Activated CD4-positive, alpha-beta T cell treated with anti-CD3 and anti-CD28 coated beads for 48 hours (primary cell): ENCODE measurements around the gene PHIP.
"Not testable (repeated sequence)": the region's sequence is repeated elsewhere in the genome, so short reads cannot be mapped to it uniquely, and the experiment has no call there.

Experiments used
- DNase-seq: peaks from one replicate; pipeline ENCODE4 v3.0.0-alpha.2; 2020

The PHIP gene

DNA sequence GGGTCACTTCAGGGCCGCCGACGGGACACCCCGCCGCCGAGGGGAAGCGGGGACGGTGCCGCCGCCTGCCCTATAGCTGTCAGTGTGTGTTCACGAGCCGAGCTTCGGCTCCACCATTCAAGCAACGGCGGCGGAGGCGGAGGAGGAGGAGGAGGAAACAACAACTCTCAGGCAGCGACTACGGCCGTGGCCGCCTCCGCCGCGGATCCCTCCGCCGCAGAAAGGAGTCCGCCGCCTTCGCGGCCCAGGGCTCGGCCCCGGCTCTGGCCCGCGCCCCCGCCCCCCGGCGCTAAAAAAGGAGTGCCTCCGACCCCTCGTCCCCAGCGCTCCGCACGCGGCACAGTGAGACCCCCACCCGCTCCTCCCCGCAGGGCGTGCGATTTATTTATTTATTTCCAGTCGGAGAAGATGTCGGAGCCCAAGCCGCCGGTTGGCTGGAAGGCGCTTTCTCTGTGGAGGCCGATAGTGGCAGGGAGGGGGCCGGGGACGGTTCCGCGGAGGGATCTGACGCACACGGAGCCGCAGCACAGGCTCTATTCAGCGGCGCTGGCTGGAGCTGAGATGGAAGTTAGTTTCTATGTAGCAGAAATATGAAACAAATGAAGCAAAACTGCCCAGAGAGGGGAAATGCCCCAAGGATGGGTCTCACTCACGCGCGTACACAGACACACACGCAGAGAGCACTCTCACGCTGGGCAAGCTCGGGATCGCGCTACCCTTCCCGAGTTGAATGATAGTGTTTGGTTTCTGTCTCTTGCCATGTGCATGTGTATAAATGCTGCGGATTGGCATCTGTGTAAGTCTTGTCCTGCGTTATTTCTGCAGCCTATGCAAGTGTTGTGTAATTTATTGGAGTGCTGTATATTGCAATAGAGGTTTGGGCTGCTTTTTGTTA lies at the start of gene PHIP:
PHIP (minus strand) TSS at position 180 of the 895 bp plus-strand sequence. CDS start 186 bp downstream, outside the sequence.
- DNase-seq: peak; percentile 93

- DNase-seq: peak; percentile 3
These were observed 49.6 kb upstream of the PHIP start for GRCh38 chr6:79127660-79128059.

- no peak for DNase-seq
These were observed 41.2 kb upstream of the PHIP start for GRCh38 chr6:79119217-79119616.

GRCh38 chr6:79117752-79118151 lies 39.7 kb upstream of the PHIP start:
- DNase-seq: no peak

DNA sequence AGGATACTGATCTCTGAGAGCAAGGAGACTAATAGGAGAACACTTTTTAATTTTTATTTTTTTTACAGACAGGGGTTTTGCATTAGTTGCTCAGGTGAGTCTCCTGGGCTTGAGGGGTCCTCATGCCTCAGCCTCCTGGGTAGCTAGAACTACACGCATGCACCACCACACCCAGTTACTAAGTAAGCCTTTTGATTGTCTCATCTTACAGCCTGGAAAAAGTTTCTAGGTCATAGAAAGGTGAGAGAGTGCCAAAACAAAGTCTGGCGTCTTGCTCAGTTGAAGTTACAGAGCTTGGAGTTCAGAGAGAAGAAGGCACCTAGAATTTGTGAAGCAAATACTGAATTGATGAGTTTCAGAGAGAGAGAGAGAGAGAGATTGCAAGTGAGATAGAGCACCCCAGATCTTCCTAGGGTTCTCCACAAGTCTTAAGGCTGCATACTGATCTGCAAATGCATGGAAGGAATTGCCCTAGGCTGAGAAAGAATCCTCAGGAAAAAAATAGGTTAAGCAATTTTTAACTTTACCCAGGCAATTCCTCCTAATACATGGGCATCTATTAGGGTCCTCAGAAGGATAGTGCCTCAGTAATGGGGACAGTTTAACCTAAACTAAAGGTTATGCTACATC lies 37.6 kb upstream of the PHIP start:
- no peak for DNase-seq

- DNase-seq: no peak
These were observed 33.5 kb upstream of the PHIP start for GRCh38 chr6:79111549-79111948.

- DNase-seq: no peak
These were observed 23.1 kb upstream of the PHIP start for GRCh38 chr6:79101164-79101563.

GRCh38 chr6:79100304-79100703 lies 22.2 kb upstream of the PHIP start:
- DNase-seq: no peak

DNA sequence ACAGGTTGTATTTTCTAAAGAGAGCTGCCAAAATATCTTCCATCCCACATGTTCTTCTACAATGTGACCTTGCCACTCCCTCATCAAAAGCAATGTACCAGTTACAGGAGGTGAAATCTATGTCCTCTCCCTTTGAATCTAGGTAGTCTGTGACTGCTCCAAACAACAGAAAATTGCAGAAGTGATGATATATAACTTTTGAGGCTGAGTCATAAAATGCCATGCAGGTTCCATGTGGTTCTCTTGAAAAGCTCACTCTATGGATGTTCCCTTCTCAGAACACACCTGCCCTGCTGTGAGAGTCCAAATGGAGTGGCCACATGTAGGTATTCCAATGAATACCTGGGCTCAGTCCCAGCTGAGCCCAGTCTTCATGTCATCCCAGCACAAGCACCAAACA lies 16.9 kb upstream of the PHIP start:
- DNase-seq: no peak

DNA sequence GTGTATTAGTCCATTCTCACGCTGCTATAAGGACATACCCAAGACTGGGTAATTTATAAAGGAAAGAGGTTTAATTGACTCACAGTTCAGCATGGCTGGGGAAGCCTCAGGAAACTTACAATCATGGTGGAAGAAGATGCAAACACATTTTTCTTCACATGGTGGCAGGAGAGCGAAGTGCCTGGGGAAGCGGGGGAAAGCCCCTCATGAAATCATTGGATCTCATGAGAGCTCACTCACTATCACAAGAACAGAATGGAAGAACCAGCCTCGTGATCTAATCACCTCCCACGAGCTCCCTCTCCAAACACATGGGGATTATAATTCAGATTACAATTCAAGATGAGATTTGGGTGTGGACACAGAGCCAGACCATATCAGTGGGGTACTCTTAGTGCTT lies 13.7 kb upstream of the PHIP start:
- DNase-seq: not testable (repeated sequence)

DNA sequence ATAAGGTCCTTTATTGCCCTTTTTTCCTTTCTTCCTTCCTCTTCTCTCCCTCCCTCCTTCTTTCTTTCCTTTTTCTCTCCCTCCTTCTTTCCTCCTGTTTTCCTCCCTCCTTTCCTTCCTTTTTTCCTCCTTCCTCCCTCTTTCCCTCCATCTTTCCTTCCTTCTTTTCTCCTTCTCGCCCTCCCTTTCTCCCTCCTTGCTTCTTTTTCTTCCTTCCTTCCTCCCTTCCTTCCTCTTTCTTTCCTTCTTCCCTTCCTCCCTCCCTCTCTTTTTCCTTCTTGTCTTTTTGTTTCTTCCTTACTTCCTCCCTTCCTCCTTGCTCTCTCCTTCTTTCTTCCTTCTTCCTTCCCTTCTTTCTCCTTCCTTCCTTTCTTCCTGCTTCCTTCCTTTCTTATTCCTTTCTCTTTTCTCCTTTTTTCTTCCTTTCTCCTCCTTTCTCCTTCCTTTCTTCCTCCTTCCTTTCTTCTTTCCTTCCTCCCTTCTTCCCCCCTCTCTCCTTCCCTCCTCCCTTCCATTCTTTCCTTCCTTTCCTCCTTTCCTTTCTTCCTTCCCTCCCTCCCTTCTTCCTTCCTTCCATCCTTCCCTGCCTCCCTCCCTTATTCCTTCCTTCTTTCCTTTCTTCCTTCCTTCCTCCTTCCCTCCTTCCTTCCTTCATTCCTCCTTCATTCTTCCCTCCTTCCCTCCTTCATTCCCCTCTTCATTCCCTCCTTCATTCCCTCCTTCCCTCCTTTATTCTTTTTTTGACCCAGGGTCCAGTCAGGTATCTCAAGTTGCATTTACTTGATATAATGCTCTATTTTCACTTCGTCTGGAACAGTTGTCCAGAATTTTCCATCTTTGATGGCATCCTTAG lies 11.7 kb upstream of the PHIP start:
- no peak for DNase-seq

DNA sequence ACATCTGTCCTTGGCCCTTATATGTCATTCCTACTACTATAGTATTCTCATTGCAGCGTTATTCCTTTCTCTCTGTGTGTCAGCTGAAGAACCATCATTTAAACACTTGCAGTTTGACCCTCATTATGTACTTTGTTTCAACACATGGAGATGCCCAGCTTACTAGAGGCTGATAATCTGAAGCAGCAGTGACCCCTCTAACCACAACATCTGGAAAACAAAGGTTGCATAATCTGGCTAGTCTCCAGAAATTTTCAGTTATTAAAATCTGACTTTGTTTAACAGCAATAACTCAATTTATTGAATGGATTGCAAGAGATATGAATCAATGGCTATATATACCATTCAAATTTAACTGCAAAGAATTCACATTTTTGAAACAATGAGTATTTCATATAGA lies 6.6 kb upstream of the PHIP start:
- DNase-seq: no peak

DNA sequence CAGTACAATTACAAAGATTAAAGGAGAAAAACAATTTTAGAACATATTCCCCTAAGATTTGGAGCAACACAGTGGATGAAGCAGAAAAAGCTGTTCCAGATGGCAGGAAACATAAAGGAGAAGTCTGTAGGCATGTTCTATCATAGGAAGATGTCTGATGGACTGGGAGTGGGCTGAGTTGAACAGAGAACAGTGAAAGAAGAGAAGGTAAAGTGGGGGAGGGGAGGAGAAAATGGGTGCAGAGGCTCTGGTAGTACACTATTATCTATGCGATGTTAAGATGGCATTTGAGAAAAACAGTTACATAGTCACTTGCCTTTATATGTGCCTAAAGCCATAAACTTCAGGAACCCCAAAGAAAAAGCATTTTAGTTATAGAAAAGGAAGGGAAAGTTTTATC lies 4.2 kb upstream of the PHIP start:
- DNase-seq: no peak

DNA sequence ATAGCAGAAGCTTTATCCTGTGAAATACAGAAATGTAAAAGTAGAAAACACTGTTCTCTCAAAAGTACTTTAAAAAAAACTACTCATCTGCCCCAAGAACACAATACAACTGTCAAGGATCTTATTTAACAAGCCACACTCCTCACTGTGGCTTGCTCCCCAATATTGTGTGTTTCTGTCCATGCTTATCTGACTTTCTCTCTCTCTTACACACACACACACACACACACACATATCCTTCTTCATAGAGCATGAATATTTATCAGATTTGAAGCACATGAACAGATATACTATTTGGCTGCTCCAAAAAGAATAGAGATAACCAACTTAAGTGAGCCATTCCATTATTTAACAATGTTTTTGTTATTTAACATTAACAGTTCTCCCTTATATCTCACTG lies 3.6 kb upstream of the PHIP start:
- no peak for DNase-seq

- no peak for DNase-seq
These were observed 1.5 kb upstream of the PHIP start for GRCh38 chr6:79079561-79080041.

DNA sequence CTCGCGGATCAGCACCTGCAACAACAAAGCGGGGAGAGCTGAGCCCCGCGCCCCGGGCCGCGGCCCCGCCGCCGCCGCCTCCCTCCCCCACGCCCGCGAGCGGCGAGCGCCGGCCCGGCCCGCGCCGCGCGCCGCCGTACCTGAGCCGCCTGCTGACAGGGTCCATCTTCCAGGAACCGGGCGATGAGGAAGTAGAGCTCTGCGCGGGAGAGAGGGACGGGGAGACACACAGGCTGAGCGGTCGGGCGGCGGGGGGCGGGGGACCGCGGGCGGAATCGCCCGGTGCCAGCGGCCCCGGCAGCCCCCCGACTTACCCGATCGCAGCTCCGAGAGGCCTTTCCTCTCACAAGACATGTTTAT lies 359 bp downstream of the PHIP start:
- DNase-seq: peak; percentile 63

DNA sequence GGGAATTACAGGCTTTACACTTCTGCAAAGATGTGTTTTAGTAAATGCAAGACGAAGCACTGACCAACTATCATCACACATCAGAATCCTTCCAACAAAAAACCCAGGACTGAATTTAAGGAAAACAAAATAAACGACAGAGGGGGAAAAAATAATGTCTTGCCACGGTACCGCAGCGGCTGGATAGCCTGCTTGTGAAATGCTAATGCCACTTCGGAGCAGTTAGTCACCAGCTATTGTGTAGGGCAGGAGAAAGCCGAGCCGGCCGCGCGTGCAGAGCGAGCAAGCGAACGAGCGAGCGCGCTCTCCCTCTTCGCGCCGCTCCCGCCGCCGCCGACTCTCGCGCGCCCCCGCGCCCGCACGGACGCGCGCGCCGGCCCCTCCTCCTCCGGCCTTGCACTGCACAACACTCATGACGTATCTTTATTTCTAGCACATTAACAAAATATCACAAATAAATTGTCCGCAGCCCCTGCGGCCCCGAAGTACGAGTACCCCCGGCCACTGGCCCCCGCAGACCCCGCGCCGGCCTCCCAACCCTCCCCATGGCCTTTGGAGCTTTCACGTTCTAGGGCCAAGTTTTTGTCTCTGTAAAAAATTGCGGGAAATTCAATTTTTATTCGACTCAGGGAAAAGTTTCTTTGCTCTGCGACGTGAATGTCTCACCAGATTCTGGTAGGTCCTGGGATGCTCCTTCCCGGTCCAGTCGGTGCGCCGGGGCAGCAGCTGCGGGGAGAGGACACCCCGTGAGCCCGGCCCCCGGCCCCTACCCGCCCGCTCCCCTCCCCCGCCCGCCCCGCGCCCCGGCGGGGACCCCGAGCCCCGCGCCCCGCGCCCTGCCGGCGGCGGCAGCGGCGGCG lies 1.0 kb downstream of the PHIP start:
- DNase-seq: peak; percentile 92

GRCh38 chr6:79076160-79076559 lies 1.9 kb downstream of the PHIP start:
- peak; percentile 7 for DNase-seq

DNA sequence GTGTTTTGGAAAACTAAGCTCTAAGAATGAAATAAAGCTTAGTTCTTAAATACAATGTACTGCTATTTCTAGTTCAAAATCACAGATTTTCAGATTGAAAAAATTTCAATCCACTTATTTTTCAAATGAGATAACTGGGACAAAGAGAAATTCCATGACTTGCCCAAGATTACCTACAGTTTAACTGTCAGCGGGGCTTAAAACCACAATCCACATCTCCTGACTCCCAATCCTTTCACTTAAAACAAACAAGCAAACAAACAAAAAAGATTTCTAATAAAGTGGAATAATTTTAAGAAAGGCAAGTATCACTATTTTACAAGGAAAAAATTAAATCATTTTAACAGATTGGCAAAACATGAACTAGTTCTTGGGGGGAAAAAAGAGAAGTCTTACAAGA lies 4.2 kb downstream of the PHIP start:
- no peak for DNase-seq

- DNase-seq: no peak
These were observed 5.3 kb downstream of the PHIP start for GRCh38 chr6:79072640-79073181.

- no peak for DNase-seq
These were observed 6.5 kb downstream of the PHIP start for GRCh38 chr6:79071547-79071946.

DNA sequence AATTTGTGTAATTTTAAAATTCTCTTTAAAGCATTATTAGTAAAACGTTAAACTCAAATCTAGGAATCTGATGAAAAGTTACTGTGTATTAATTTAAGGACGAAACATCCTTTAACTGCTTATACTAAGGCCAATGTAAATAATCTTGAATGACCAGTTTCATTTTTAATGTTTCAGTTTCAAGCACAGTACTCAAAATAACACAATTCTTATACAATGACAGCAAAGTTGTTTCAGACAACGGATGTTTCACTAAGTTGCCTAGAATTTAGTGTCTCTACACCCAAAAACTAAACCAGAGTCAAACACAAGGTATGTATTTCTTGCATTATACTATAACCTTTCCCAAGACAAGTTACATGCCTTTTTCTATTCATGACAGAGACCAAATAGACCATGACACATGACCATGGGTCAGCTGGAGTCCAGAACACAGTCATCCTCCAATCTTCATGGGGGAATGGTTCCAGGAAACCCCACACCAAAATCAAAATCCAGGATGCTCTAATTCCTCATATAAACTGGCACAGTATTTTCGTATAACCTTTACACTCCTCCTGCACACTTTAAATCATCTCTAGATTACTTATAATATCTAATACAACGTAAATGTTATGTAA lies 7.7 kb downstream of the PHIP start:
- no peak for DNase-seq
